Measurements from ENCODE around the gene CATSPER2.
"Not testable (repeated sequence)": the region's sequence is repeated elsewhere in the genome, so short reads cannot be mapped to it uniquely, and the experiment has no call there.

CATSPER2 gene

DNA sequence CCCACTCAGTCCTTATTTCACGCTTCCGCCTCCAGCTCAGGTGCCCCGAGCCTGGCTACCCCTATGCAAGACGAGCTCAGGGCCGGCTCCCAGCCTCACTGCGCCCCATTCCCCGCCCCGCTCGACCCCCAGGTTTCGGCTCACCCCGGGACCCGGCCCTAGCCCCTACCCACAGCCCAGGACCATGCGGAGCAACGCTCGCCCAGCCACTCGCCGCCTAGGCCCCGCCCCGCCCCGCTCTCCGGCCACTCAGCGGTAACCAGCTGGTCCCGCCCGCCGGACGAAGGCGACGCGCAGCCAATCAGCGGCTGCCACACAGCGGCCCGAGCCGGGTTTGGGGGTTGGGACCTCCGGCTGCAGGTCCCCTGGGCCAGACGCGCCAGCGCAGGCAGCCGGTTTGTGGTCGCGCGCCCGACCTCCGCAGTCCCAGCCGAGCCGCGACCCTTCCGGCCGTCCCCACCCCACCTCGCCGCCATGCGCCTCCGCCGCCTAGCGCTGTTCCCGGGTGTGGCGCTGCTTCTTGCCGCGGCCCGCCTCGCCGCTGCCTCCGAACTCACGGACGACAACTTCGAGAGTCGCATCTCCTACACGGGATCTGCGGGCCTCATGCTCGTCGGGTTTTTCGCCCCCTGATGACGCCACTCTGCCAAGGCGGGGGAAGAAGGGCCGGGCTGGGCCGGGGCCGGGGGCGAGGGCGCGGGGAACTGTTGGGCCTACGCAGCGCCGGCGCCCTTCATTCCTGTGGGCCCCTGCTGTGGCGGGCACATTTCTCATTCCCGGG lies at the start of gene CATSPER2:
TSS of gene CATSPER2 (minus strand) at position 196 of the 781 bp plus-strand sequence. CDS start 783 bp downstream, outside the sequence.
- DNase-seq, result no peak

DNA sequence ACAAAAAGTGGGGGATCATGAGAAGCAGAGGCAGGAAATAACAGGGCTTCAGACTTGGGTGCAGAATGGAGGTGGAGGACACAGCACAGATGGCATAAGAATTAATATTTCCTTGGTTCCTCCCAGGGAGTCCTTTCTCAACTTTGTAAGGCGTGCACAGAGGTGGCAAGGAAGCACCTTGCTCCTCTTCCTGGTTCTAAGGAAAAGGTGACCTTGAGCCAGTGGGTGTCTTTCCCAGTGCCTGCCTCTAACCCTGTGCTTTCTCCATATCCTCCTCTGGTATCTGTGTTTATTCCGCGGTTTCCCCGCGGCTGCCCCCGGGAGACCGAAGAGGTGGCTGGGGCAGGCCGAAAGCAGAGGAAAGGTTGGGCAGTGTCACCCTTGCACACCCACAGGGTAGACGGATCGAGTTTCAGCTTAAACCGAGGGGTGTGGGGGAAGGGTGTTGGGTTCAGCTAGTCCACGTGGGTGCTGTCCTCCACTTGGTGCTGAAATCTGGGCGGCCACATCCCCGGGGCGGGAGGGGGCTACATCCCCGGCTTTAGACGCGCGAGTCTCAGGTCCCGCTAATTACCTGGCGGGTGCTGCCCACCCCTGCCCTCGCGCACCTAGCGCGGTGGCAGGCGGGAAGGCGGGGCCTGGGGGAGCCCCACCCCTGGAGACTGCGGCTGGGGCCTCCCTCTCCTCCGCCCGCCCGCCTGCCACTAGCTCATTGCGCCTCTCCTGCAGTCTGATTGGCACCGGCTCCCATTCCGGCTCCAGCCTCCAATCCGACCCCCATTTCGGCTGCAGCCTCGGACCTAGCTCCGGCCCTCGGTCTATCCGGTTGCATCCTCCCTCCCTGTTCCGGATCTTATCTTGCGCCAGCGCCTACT lies 44.7 kb upstream of the CATSPER2 start, which contains the start of gene CKMT1A:
TSS of gene CKMT1A (plus strand) at position 712 of the 875 bp plus-strand sequence. CDS start 192 bp downstream, outside the sequence.
- DNase-seq, result not testable (repeated sequence)

DNA sequence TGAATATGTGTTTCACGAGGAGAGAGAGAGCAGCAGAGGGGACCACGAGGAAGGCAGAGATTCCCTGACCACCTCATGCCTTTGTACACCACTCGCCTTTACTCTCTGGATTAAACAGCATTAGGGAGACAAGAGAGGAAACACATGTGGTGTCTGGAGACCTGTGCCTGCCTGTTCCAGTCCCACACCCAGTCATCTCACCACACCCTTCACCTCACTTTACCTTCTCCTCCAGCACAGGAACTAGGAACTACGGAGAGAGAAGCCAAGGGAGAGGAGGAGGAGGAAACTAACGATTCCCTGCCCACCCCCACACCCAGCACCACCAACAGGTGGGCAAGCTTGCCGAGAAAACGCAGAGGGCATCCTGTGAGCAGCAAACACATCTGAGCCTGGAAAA lies 44.0 kb upstream of the CATSPER2 start:
- DNase-seq, result not testable (repeated sequence)

DNA sequence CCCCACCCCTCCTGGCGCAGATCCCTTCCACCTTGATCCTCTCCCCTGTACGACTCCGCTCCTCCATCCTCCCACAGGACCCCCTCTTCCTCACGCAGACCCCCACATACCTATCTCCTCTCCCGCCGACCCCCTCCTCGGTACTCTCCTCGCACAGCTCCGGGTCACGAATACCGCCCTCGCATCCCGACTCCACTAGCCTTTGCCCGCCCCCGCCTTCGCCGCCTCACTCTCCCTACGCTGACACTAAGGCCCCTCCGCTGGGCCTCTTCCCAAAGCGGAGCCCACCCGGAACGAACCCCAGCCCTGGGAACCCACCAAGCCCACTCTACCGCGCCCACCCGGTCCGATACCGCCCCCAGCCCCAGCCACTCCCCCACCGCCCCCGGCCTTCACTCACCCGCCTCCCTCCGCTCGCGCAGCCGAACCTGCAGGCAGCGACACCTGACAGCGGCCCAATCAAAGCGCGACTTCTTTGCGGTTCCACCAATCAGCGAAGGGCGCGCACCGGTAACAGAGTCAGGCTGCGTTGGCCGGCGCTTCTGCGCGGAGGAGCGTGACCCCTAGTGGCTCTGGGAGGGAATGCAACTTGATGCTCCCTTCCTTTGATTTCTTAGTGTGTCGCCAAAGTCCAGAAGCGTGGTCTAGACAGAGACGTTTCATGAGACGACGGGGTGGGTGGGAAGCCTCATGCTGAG lies 41.1 kb upstream of the CATSPER2 start:
- not testable (repeated sequence) for DNase-seq

DNA sequence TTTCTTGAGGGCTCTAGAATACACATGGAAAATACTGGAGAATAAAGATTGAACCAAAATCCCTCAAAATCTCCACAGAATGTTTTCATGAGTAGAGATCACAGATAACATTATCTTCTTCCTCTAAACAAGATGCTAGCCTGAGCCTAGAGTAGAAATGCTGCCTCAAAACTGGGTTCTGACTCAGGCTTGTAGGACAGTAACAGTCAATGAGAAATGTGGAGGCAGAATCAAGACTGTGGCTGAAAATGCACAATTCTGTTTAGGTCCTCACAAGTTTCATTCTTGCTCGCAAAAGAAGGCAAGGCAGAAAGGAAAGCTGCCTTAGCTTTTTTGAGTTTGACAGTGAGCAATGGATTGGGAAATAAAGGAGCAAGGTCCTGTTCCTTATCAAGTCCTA lies 25.5 kb upstream of the CATSPER2 start:
- DNase-seq, result not testable (repeated sequence)

DNA sequence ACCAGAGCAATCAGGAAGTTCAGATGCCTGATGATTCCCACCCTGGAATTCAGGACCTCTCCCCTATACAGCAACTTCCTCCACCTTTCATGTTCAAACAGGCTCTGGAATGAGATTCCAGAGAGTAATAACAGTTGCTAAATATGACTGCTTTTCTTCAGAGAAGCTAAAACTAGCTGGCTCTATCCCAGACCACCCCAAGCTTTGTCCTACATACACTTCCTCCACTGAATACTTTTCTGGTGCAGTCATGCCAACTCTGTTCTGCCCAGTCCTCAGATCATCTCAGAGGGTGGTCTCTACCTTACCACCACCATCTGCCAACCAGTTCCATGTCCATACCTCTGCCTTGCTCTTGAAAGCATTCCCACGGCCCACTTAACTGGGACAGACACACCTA lies 17.5 kb upstream of the CATSPER2 start:
- not testable (repeated sequence) for DNase-seq

DNA sequence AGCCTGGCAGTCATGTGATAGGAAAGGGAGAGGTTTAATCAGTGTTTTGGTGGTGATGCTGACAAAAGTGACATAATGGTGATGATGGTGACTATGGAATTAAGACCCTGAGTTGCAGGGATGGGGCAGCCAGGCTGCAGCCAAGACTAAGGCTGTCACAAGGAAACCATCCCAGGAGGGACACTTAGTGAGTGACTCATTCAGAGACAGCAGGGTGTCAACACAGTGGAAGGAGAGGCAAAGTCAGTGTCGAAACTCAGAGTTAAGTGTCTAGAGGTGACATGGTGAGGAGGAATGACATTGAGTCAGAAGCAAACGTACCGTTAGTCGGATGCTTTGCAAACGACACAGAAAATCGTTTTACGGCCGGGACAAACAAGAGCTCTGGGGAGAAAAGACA lies 14.7 kb upstream of the CATSPER2 start:
- not testable (repeated sequence) for DNase-seq

DNA sequence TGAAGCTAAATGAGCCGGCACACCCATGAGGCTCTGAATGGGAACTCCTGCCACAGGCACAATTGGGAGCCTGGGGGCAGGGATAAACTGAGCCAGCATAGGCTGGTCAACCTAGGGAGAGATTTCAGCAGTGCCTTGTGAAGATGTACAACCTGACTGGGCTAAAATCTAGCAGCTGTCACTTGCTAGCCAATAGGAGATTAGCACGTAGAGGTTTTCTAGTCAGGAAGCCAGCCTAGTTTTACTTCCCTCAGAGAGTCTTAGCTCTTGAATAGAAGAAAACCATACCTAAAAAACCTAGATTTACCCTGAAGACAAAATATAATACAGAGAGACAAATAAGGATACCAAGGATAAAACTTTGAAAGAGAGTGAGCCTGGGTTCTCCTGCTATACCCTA lies 13.6 kb upstream of the CATSPER2 start:
- DNase-seq, result not testable (repeated sequence)

DNA sequence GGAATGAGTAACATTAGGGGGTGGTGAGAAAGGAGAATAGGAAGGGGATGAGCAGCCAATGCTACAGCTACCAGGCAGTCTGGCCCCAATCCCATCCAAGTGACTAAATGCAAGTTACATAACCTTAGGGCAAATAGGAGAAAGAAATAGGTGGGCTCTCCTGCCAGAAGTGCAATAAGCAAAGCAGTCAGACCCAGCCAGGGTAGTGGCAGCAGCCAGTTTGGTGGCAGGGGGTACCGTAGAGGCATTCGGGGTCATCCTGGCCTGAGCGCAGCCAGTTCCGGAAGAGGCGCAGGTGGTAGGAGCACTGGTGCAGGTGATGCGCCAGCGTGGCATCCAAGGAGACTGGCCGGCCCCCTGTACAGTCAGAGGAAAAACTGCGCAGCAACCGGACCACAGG lies 11.1 kb upstream of the CATSPER2 start:
- not testable (repeated sequence) for DNase-seq

DNA sequence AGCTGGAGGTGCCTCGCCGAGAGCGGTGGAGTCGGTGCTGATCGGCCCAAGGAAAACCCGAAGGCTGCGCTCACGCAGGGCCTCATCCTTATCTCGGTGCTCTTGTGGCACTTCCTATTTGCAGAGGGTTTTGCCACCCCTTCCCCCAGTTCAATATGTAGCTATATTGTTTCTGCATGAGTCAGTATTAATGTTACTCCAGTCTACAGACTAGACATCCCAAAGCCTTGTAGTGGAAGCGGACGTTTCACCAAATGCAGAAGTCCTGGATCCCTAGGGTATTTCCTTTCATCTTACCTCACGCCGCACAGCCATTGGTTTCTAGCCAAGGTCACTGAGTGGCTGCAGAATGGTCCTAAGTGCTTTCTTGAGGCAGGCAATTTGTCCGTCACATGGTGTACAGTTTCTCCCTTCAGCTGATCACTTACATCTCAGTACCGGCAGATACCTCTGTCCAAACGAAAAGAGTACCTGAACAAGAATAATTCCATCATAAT lies 834 bp upstream of the CATSPER2 start:
- DNase-seq, result not testable (repeated sequence)

DNA sequence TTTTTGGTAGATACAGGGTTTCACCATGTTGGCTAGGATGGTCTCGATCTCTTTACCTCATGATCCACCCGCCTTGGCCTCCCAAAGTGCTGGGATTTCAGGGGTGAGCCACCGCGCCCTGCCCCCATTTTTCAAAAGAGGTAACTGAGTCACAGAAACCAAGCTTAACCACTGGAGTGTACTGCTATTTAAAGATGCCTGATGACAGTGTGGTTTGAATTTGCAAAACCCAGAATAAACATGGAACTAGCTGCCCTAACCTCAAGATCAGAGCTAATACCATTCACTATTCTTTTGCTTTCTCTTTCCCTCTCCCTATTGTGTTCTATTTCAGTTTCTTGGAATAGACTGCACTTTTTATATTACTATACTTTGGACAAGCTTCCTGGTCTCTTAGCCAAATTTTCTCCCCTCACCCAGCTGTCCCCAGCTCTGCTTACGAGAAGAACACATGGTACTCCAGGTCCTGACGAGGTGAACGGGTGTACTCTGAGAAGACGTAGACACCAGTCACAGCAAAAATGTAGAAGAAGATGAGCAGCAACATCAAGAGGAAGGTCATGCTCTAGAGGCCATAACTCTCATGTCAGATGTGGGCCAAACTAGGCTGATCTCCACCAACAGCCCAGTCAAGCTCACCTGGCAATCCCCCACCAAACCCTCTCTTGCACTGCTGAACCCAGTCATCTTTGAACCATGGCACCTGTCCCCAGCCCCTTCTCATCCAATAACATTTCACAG lies 10.0 kb downstream of the CATSPER2 start:
- DNase-seq, result not testable (repeated sequence)

DNA sequence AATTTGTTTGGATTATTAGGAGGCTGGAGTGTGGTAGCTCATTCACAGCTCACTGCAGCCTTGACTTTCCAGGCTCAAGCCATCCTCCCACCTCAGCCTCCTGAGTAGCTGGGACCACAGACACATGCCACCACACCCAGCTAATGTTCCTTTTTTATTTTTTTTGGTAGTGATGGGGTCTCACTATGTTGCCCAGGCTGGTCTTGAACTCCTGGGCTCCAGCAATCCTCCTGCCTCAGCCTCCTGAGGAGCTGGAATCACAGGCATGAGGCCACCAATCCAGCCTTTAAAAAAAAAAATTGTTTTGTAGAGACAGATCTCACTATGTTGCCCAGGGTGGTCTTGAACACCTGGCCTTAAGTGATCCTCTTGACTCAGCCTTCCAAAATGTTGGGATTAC lies 21.7 kb downstream of the CATSPER2 start:
- not testable (repeated sequence) for DNase-seq

DNA sequence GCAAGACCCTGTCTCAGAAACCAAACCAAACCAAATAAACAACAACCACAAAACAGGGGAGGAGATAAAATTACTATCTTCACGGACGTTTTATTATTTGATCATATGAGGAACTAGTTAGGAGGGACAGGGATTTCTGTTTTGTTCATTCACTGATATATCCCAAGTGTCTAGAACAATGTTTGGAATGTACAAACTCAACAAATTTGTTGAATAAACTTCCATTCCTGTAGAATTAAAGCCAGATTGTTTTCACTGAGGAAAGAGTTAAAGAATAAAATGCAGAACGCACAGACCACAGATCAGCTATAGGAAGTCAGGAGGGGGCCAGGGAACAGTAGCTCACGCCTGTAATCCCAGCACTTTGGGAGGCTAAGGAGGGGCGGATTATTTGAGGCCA lies 23.5 kb downstream of the CATSPER2 start:
- no peak for DNase-seq

DNA sequence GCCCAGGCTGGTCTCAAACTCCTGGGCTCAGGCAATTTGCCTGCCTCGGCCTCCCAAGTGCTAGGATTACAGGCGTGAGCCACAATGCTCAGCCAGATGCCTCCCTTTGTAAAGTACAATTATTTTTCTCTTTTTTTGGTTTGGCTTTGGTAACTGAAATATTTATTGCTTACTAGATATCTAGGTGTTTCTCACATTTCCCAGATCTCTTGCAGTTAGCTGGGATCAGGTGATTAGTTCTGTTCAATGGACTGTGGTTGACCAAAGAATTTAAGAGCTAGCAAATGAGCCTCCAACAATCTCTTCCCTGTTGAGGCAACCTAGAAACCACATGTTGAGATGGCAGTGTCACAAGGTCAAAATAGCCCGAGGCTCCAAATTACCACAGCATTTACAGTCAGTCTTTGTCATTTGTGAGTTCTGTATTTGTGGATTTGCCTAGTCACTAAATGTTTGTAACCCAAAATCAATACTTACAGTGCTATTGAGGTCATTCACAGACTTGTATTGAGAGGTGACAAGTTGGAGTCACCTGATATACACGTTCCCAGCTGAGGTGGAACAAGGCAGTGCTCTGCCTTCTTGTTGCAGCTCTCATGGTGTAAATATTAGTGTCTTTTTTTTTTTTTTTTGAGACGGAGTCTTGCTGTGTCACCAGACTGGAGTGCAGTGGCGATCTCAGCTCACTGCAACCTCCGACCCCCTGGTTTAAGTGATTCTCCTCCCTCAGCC lies 26.4 kb downstream of the CATSPER2 start:
- DNase-seq, result not testable (repeated sequence)

DNA sequence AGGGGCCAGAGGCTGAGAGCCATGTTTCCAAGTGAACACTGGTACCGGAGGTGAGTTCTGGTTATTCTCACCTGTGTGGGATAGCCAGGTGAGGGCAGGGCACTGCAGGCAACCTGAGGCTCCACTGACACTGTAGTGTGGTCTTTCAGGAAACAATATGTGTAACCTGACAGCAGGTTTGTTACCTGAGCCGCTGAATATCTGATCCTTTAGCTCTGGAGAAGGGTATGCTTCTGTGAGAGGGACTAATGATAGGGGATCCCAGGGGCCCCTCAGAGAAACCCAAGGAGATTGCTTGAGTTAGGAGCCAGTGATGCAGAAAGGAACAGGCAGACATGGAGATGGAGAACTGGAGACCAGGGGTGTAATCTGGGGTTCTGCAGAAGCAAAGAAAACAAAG lies 29.9 kb downstream of the CATSPER2 start, which contains the start of gene STRC:
TSS of gene STRC (minus strand) at position 101 of the 400 bp plus-strand sequence. CDS start at position 23, 78 bp downstream.
- not testable (repeated sequence) for DNase-seq

DNA sequence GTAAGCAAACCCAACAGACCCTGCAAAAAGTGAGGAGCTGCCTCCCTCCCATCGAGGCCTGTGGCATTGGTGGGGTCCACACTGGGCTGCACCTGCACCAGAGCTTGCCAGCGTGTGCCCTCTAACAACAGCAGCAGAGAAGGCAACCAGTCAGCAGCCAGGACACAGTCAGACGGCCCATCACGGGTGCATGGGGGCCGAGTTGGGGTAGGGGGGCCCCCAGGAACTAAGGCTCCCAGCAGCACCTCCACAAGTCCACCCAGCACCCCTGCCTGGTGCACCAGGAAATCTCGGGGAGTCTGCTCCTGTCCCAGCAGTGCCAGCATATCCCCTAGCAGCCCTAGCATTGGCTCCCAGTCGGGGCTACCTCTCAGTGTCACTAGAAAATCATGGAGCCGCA lies 30.9 kb downstream of the CATSPER2 start:
- DNase-seq, result not testable (repeated sequence)

DNA sequence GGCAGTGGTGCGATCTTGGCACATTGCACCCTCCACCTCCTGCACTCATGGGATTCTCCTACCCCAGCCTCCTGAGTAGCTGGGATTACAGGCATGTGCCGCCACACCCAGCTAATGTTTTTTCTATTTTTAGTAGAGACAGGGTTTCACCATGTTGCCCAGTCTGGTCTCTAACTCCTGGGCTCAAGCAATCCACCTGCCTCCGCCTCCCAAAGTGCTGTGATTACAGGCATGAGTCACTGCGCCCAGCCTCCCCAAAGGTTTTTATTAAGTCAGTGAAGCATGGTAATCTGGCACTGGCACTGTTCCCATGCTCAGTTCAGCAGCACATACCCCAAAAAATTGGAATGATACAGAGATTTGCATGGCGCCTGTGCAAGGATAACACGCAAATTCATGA lies 46.4 kb downstream of the CATSPER2 start:
- peak; percentile 13 to 30 for DNase-seq

DNA sequence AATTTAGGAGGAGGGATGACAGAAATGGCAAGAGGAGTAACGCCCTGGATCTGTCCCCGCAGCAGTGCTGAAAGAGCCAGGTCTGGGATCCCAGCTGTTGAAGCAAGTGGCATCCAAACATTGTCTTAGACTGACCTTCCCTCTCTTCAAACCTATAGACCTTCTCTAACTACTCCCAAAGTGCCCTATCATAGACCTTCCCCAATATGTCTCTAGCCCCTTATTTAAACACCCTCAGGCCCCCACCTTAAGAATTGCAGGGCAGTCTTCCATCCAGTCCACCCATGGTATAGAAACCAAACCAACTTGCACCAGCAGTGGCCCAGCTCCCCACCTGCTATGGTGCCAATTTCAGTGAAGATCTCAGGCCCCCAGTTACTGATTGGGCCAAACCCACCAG lies 48.4 kb downstream of the CATSPER2 start:
- DNase-seq, result not testable (repeated sequence)

DNA sequence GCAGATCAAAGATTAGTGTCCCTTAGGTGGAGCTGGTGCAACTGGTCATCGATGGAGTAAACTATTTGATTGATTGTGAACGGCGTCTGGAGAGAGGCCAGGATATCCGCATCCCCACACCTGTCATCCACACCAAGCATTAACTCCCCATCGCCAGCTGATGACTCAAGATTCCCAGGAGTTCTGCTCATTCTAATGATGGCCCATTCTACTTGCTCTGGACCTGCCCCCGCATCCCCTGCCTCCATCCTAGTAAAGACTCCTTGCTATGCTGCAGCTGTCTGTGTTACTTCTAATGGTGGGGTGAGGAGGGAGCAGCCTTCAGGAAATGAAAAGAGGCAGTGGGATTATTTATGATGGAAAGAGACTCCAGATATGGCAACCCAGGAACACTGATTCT lies 49.5 kb downstream of the CATSPER2 start:
- not testable (repeated sequence) for DNase-seq

DNA sequence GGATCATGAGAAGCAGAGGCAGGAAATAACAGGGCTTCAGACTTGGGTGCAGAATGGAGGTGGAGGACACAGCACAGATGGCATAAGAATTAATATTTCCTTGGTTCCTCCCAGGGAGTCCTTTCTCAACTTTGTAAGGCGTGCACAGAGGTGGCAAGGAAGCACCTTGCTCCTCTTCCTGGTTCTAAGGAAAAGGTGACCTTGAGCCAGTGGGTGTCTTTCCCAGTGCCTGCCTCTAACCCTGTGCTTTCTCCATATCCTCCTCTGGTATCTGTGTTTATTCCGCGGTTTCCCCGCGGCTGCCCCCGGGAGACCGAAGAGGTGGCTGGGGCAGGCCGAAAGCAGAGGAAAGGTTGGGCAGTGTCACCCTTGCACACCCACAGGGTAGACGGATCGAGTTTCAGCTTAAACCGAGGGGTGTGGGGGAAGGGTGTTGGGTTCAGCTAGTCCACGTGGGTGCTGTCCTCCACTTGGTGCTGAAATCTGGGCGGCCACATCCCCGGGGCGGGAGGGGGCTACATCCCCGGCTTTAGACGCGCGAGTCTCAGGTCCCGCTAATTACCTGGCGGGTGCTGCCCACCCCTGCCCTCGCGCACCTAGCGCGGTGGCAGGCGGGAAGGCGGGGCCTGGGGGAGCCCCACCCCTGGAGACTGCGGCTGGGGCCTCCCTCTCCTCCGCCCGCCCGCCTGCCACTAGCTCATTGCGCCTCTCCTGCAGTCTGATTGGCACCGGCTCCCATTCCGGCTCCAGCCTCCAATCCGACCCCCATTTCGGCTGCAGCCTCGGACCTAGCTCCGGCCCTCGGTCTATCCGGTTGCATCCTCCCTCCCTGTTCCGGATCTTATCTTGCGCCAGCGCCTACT lies 55.1 kb downstream of the CATSPER2 start, which contains the start of gene CKMT1B:
TSS of gene CKMT1B (plus strand) at position 700 of the 863 bp plus-strand sequence. CDS start 192 bp downstream, outside the sequence.
- DNase-seq, result not testable (repeated sequence)
